H1 (cell line): ENCODE results near the gene TTYH2. TPM values are rescaled to one million over a fixed set of nuclear protein-coding genes. Genes with fewer than 3 reads are reported as not detected.

Source experiments
- CBX8 ChIP-seq: fragments of 300-800, 300-1000 bp; sonication (generic); IDR thresholded peaks from 2 replicates; pipeline ENCODE4 v1.7.1; 2016; ENCODE audit warnings: low read depth, low read length, borderline replicate concordance
- polyA plus RNA-seq, 7 experiments: library from polyadenylated mRNA; depleted of rRNA in 3 of 7; stranded (reverse) in 5 of 7; unstranded in 2 of 7; fragments of >200 nt in 5 of 7; fragments of 200-250 nt in 2 of 7; gene quantifications; 1 replicate in 5 of 7; 2 replicates in 1 of 7; 4 replicates in 1 of 7; pipeline versions ENCODE4 v1.2.1 to v1.2.3, GENCODE V29; 2011 to 2013; ENCODE audit warnings: missing spikeins in 2 of 7, mixed read lengths in 2 of 7
- total RNA-seq: library from RNA; stranded (reverse); fragmentation: NEBNext Ultra II Directional; extraction: Animal tissue kit (Norgen Biotek cat#: 25700); gene quantifications from 2 replicates; pipeline ENCODE4 v1.2.1, GENCODE V29; 2021
- TF ChIP-seq, protein P1 (sequence below): IDR thresholded peaks from 2 replicates; pipeline ENCODE4 v1.6.1; 2012; ENCODE audit warnings: inconsistent platforms

The TTYH2 gene
- total and polyA plus RNA-seq, 2 of the 8 experiments (the other 6 are each of a cell fraction or from before 2014, with no cell fraction given): 3.2 to 9.2 TPM

DNA sequence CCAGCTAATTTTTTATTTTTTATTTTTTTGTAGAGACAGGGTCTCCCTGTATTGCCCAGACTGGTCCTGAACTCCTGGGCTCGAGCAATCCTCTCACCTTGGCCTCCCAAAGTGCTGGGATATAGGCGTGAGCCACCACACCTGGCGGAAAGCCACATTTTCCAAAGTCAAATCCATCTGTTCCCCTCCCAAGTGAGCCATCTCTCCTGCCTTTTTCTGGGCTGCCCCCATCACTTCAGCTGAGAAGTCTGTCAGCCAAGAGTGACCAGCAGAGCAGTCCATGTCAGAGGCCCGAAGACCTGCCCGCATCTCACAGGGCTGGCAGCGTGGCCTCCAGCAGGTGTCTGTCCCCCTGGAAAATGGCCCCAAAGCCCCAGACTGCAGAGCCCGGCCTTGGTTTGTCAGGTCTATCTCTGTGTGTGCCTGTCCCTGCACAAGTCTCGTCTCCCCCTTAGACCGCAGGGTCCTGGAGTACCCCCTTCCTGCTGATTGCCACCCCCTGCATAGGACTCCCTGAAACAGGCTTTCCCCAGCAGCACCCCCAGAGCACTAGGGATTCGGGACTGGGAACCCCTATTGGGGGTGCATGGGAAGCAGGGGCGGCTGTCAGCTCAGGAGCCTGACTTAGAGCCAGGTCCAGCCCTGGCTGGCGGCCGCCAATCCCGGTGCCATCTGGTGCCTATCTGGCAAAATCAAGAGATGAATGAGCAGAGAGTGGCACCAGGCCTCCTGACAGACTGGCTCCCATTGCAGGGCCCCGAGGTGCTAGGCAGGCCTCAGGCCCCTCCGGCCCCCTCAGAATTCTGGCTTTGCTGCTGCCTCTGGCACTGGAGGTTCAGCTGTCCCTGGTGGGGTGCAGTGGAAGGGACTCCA, 7.8 kb downstream of the TTYH2 start (continued):
- TF ChIP-seq, protein P1, sequence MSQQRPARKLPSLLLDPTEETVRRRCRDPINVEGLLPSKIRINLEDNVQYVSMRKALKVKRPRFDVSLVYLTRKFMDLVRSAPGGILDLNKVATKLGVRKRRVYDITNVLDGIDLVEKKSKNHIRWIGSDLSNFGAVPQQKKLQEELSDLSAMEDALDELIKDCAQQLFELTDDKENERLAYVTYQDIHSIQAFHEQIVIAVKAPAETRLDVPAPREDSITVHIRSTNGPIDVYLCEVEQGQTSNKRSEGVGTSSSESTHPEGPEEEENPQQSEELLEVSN: no peak
- no peak for TF ChIP-seq CBX8
- TF ChIP-seq, all 59 proteins: peak for 0
